DND-41 (cell line): ENCODE measurements around the gene RRP8.

Experiments
- ATAC-seq: fragments of 200-7000 bp; cut with Tn5 transposase; 3 replicates; pipeline ENCODE4 v1.9.1; 2021; ENCODE audit warnings: low read depth; ENCODE audit not compliant: insufficient read depth
- DNase-seq: peaks from one replicate; pipeline ENCODE4 v3.0.0-alpha.2; 2020
- H2AFZ ChIP-seq: 2 replicates; pipeline ENCODE4 v1.6.0; 2012; ENCODE audit warnings: low read depth, low read length
- H3K27ac ChIP-seq: 2 replicates; pipeline ENCODE4 v1.5.1; 2012; ENCODE audit warnings: low read length, inconsistent platforms
- H3K27me3 ChIP-seq: fragments of 200-600 bp; sonication (generic); 2 replicates; pipeline ENCODE4 v1.6.0; 2012; ENCODE audit warnings: low read length, mild to moderate bottlenecking, inconsistent platforms; ENCODE audit not compliant: insufficient read depth, poor library complexity
- H3K36me3 ChIP-seq: 2 replicates; pipeline ENCODE4 v1.5.1; 2012; ENCODE audit warnings: low read length, inconsistent platforms; ENCODE audit not compliant: insufficient read depth
- H3K4me1 ChIP-seq: 2 replicates; pipeline ENCODE4 v1.5.1; 2012; ENCODE audit warnings: mild to moderate bottlenecking, low read length; ENCODE audit not compliant: insufficient read depth
- H3K4me2 ChIP-seq: 2 replicates; pipeline ENCODE4 v1.6.0; 2012; ENCODE audit warnings: mild to moderate bottlenecking, moderate library complexity, low read length, inconsistent platforms; ENCODE audit not compliant: insufficient read depth
- H3K4me3 ChIP-seq, 2 experiments: fragments of 200-600 bp in 1 of 2; shearing (Covaris generic) in 1 of 2; 2 replicates each; pipeline ENCODE4 v1.5.1; 2012 to 2016; ENCODE audit warnings: inconsistent platforms in 2 of 2, low read length in 2 of 2, mild to moderate bottlenecking in 2 of 2, low read depth in 1 of 2, moderate library complexity in 1 of 2
- H3K79me2 ChIP-seq: 2 replicates; pipeline ENCODE4 v1.6.0; 2012; ENCODE audit warnings: low read length, inconsistent platforms; ENCODE audit not compliant: insufficient read depth
- H3K9ac ChIP-seq: 2 replicates; pipeline ENCODE4 v1.6.0; 2012; ENCODE audit warnings: low read depth, mild to moderate bottlenecking, inconsistent platforms, low read length, moderate library complexity
- H3K9me3 ChIP-seq: 2 replicates; pipeline ENCODE4 v1.5.1; 2012; ENCODE audit warnings: low read length, moderate library complexity, mild to moderate bottlenecking, inconsistent platforms; ENCODE audit not compliant: insufficient read depth, severe bottlenecking
- H4K20me1 ChIP-seq: 2 replicates; pipeline ENCODE4 v1.6.0; 2012; ENCODE audit warnings: low read length; ENCODE audit not compliant: insufficient read depth
- EZH2 ChIP-seq: IDR thresholded peaks from 3 replicates; pipeline ENCODE4 v1.6.1; 2012; ENCODE audit warnings: borderline replicate concordance, low read depth, mild to moderate bottlenecking, moderate library complexity, low read length, inconsistent platforms; ENCODE audit not compliant: severe bottlenecking
- TF ChIP-seq, protein P1 (sequence below): IDR thresholded peaks from 2 replicates; pipeline ENCODE4 v1.5.1; 2012; ENCODE audit warnings: borderline replicate concordance, low read length, moderate library complexity, mild to moderate bottlenecking; ENCODE audit not compliant: poor library complexity, severe bottlenecking; ENCODE audit errors: extremely low read depth

The RRP8 gene

DNA sequence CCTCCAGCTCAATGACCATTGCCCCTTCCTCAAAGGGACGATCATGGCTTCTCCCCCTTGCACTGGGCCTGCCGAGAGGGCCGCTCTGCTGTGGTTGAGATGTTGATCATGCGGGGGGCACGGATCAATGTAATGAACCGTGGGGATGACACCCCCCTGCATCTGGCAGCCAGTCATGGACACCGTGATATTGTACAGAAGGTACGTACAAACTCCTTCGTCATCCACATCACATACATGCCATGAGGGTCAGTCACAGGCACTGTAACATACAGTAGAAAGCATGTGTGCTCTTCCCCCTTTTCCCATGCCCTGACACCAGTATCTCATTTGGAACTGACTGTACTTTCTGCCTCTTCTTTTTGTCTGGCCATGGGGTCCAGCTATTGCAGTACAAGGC, 4.6 kb upstream of the RRP8 start:
- DNase-seq, result no peak
- no peak for ATAC-seq
- Histone ChIP-seq H2AFZ (no peak overlapping the region), H3K27me3 (no peaks in the 10 kb centered on the region), H3K4me1 (peaks cover 62% of the 10 kb centered on the region), H3K36me3 (peaks cover 46% of the 10 kb centered on the region), H4K20me1 (peaks cover 19% of the 10 kb centered on the region), H3K4me3 (no peak overlapping the region), H3K9ac (no peak overlapping the region), H3K27ac (no peak overlapping the region), H3K9me3 (no peaks in the 10 kb centered on the region), H3K79me2 (peaks cover 60% of the 10 kb centered on the region), H3K4me2 (no peak overlapping the region)
- TF ChIP-seq, protein P1, sequence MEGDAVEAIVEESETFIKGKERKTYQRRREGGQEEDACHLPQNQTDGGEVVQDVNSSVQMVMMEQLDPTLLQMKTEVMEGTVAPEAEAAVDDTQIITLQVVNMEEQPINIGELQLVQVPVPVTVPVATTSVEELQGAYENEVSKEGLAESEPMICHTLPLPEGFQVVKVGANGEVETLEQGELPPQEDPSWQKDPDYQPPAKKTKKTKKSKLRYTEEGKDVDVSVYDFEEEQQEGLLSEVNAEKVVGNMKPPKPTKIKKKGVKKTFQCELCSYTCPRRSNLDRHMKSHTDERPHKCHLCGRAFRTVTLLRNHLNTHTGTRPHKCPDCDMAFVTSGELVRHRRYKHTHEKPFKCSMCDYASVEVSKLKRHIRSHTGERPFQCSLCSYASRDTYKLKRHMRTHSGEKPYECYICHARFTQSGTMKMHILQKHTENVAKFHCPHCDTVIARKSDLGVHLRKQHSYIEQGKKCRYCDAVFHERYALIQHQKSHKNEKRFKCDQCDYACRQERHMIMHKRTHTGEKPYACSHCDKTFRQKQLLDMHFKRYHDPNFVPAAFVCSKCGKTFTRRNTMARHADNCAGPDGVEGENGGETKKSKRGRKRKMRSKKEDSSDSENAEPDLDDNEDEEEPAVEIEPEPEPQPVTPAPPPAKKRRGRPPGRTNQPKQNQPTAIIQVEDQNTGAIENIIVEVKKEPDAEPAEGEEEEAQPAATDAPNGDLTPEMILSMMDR, result no peak
- TF ChIP-seq EZH2, result no peak

DNA sequence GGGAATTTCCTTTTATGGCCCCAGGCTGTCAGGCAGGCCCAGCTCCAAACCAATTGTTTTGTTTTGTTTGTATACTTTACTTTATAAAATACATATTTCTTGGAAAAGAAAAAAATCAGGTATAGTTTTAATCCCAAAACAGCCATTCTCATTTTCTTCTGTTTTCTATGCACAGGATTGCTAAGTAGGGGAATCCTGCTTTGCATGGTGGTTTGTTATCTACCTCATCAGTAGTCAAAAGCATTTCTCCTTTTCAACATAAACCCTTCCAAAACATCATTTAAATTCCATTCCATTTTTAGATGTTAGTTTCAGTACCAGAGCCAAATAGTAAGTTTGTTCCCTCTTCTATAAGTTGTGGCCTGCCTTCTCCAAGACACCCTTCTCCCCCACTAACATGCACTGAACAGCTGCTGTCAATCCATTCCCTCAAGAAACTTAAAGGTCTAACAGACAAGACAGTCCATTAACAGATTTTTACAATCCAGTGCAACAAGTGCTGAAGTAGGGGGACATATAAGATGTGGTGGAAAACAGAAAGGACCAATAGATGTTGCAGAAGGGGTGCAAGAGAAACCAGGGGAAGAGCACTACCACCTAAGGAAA, 3.9 kb upstream of the RRP8 start:
- TF ChIP-seq EZH2, result no peak
- TF ChIP-seq, protein P1, result no peak
- Histone ChIP-seq H3K4me3 (no peak overlapping the region), H3K9ac (no peak overlapping the region), H3K4me1 (peaks cover 62% of the 10 kb centered on the region), H2AFZ (no peak overlapping the region), H3K4me2 (0 out of 2 replicates have a peak overlapping the region, but pooled peaks have one; percentile 1), H3K36me3 (peaks cover 46% of the 10 kb centered on the region), H3K27me3 (no peaks in the 10 kb centered on the region), H3K27ac (no peak overlapping the region), H3K9me3 (no peaks in the 10 kb centered on the region), H3K79me2 (peaks cover 67% of the 10 kb centered on the region), H4K20me1 (peaks cover 21% of the 10 kb centered on the region)
- no peak for ATAC-seq
- no peak for DNase-seq

DNA sequence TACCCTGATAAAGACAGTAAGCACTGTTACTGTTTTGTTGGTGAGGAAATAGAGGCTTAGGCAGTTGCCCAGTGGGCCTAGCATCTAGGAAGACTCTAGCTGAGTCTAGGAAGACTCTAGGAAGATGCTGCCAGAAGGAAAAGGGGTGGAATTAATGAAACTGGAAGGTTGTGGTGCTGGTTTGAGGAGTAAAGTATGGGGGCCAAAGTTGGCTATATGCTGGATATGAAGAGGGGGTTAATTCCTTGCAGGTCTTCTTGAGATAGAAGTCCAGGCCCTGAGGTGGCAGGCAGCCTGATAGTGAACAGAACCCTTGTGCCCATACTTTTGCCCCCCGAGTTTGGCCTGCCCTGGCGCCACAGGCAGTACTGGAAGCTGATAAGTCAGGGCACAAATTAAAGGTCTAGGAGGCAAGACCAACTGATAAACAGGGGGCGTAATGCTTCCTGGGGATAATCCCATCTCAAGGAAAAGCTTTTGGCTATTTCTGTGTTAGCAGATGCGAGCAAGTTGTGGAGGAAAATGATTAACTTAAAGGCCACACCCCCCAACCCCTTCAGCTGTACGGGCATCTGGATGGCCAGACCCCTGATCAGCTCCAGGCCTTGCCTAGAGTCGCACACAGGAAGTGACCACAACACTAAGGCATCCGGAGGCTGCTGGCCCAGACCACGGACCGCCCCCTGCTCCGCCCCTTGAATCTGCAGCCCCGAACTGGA, 3.2 kb upstream of the RRP8 start:
- Histone ChIP-seq H3K36me3 (peaks cover 49% of the 10 kb centered on the region), H3K9ac (no peak overlapping the region), H4K20me1 (peaks cover 26% of the 10 kb centered on the region), H3K4me3 (no peak overlapping the region), H3K9me3 (no peaks in the 10 kb centered on the region), H2AFZ (no peak overlapping the region), H3K79me2 (peaks cover 71% of the 10 kb centered on the region), H3K4me1 (peaks cover 69% of the 10 kb centered on the region), H3K4me2 (peak overlapping the region; percentile 1; the same call in 1 of the 2 replicates), H3K27me3 (no peaks in the 10 kb centered on the region), H3K27ac (no peak overlapping the region)
- ATAC-seq (no peak), DNase-seq (peak; percentile 48)
- no peak for TF ChIP-seq EZH2
- TF ChIP-seq, protein P1, result no peak
